Ascending aorta (tissue), 2 donors: ENCODE results near the gene MDGA2. TPM values are rescaled to one million over a fixed set of nuclear protein-coding genes. Genes with fewer than 3 reads are reported as not detected.

Source experiments
- DNase-seq, 2 donors: peaks; one replicate each; pipeline ENCODE4 v3.0.0-alpha.2; 2019; ENCODE audit warnings: low spot score in 2 of 2
- H3K27ac ChIP-seq, 2 donors: fragments of 200-600 bp; sonication (generic); one replicate each; pipeline ENCODE4 v1.5.1; 2016 to 2017; ENCODE audit warnings: mild to moderate bottlenecking in 1 of 2
- H3K27me3 ChIP-seq: fragments of 200-600 bp; sonication (generic); one replicate; pipeline ENCODE4 v1.5.1; 2017
- H3K36me3 ChIP-seq, 2 donors: fragments of 200-600 bp; sonication (generic); one replicate each; pipeline ENCODE4 v1.5.1; 2016
- H3K4me1 ChIP-seq, 2 donors: fragments of 200-600 bp; sonication (generic); one replicate each; pipeline ENCODE4 v1.5.1; 2016 to 2017; ENCODE audit warnings: mild to moderate bottlenecking in 1 of 2
- H3K4me3 ChIP-seq, 2 donors: fragments of 200-600 bp; sonication (generic); one replicate each; pipeline ENCODE4 v1.5.1; 2016 to 2017; ENCODE audit warnings: mild to moderate bottlenecking in 1 of 2
- H3K9me3 ChIP-seq, 2 donors: fragments of 200-600 bp; sonication (generic); one replicate each; pipeline ENCODE4 v1.5.1; 2016
- CTCF ChIP-seq, 3 experiments: fragments of 200-600 bp in 2 of 3; fragments of 450-650 bp in 1 of 3; sonication (generic) in 2 of 3; IDR thresholded peaks; one replicate each; pipeline ENCODE4 v1.5.1; 2016 to 2019; ENCODE audit warnings: antibody characterized with exemption in 3 of 3, mild to moderate bottlenecking in 1 of 3, moderate library complexity in 1 of 3
- intact Hi-C: fragments of 100-400 bp; cut with DNase I; formaldehyde crosslinking; loops from one replicate; pipeline ENCODE4 v1.15.1; 2023
- total RNA-seq: library from RNA; depleted of rRNA; stranded (reverse); fragments of >200 nt; gene quantifications from one replicate; pipeline ENCODE4 v1.1.0, GENCODE V29; 2016

Gene MDGA2
- total RNA-seq, 1 donor from 2014 or later: not detected

DNA sequence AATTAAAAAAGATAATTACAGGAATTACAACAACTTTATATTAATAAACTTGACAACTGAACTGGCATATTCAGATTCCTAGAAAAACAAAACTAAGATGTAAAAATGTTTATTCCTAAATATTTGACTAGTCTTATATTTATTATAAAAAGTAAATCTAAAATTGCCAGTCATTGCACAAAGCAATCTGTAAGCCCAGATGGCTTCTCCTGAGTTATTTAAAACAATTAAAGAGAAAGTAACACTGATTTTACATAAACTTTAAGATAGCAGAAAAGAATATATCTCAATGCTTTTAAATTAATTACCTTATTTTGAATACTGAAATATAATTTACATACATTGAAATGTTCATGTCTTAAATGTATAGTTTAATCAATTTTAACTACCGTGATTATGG, 589.7 kb downstream of the MDGA2 start:
- no peak overlapping the region for H3K4me3 ChIP-seq
- H3K4me1 ChIP-seq: no peaks in the 10 kb centered on the region
- no peaks in the 10 kb centered on the region for H3K9me3 ChIP-seq
- no peak for DNase-seq
- no peak for TF ChIP-seq CTCF (IDR thresholded peaks at IDR 0.05)
- H3K27ac ChIP-seq: no peak overlapping the region
- no peaks in the 10 kb centered on the region for H3K27me3 ChIP-seq
- no peaks in the 10 kb centered on the region for H3K36me3 ChIP-seq
- intact Hi-C loops: no loop called here

DNA sequence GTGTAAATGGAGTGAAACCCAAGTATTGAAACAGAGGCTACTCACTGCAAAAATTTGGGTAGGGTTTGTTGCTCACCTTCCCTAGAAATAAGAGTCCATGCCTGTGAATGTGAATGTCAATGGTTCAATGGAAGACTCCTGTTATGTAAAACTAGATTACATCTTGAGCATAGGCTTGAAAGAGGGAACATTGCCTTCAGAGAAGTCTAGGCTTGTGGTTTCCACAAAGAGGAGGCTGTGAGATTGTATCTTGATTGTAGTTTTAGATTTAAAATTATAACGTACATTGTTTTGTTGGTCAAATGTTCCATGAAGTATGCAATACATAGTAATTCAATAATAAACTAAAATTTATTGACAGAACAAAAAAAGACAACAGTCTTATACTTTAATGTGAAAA, 610.1 kb downstream of the MDGA2 start:
- H3K36me3 ChIP-seq: no peaks in the 10 kb centered on the region
- no peaks in the 10 kb centered on the region for H3K27me3 ChIP-seq
- no peak for DNase-seq
- no peak overlapping the region for H3K27ac ChIP-seq
- no peaks in the 10 kb centered on the region for H3K4me1 ChIP-seq
- no peaks in the 10 kb centered on the region for H3K9me3 ChIP-seq
- TF ChIP-seq CTCF (IDR thresholded peaks at IDR 0.05): no peak
- intact Hi-C loops: no loop called here
- H3K4me3 ChIP-seq: no peak overlapping the region

DNA sequence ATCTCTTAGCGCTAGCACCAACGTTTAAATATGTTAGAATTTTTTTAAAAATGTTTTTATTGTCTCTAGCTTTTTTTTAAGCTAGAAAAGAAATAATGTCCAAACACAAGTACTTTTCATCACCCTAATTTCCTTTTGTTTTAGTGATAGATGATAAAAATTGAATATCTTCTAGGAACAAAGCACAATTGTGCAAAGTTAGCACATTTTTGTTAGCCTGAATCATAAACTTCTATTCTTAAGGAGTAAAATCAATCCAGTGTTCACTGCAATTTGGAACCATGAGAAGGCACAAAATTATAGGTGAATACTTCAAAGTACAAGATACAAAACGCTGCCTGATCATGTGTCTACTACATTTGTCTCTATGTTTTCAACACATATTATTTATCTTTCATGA, 615.4 kb downstream of the MDGA2 start:
- Histone ChIP-seq H3K36me3 (no peaks in the 10 kb centered on the region), H3K27ac (no peak overlapping the region), H3K9me3 (no peaks in the 10 kb centered on the region), H3K4me1 (no peaks in the 10 kb centered on the region), H3K4me3 (no peak overlapping the region), H3K27me3 (no peaks in the 10 kb centered on the region)
- intact Hi-C loops: no loop called here
- no peak for DNase-seq
- no peak for TF ChIP-seq CTCF (IDR thresholded peaks at IDR 0.05)

DNA sequence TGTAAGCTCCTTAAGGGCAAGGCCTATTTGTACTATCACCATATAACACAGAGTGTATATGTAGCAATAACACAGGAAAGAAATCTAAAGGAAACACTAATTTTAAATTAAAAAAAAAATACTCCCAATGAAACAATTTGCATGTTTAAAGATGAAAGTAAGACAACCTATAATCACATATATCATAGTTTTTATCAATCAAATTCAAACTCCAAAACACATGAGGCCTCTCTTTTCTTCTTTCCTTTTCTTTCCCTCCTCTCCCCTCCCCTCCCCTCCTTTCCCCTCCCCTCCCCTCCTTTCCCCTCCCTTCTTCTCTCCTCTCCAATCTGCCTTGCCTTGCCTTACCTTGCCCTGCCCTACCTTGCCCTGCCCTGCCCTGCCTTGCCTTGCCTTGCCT, 618.0 kb downstream of the MDGA2 start:
- H3K36me3 ChIP-seq: no peaks in the 10 kb centered on the region
- H3K4me3 ChIP-seq: no peak overlapping the region
- H3K9me3 ChIP-seq: no peaks in the 10 kb centered on the region
- intact Hi-C loops: no loop called here
- no peak overlapping the region for H3K27ac ChIP-seq
- no peaks in the 10 kb centered on the region for H3K27me3 ChIP-seq
- no peaks in the 10 kb centered on the region for H3K4me1 ChIP-seq
- no peak for DNase-seq
- TF ChIP-seq CTCF (IDR thresholded peaks at IDR 0.05): no peak

DNA sequence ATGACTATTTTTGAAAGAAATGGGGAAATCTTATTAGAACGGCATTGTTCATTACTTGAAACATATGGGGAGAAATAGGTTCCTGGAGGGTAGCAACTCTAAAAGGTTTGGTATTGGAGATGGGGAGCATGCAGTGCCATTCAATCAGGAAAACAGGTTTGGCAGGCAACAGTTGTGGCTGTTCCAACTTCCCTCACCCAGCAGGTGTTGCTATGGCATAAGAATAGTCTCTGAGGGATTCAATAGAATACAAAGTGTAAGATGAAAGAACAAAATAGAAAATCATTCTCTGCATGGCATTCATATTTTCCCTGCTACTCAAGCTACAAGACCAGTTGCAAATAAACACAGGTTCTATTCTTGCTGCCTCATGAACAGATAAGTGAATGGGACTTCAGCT, 630.6 kb downstream of the MDGA2 start:
- Histone ChIP-seq H3K27me3 (no peaks in the 10 kb centered on the region), H3K27ac (no peak overlapping the region)
- intact Hi-C loops: no loop called here

More for the DNA sequence above, 630.6 kb downstream of the MDGA2 start:
- DNase-seq: no peak
- no peaks in the 10 kb centered on the region for H3K36me3 ChIP-seq
- no peak overlapping the region for H3K4me3 ChIP-seq
- TF ChIP-seq CTCF (IDR thresholded peaks at IDR 0.05): no peak
- no peaks in the 10 kb centered on the region for H3K4me1 ChIP-seq
- H3K9me3 ChIP-seq: no peaks in the 10 kb centered on the region
